22Rv1 (cell line): ENCODE results near the gene USH2A.

Experiments used
- CTCF ChIP-seq: fragments of 450-650 bp; IDR thresholded peaks from 2 replicates; pipeline ENCODE4 v1.5.1; 2017; ENCODE audit warnings: mild to moderate bottlenecking
- ZFX ChIP-seq: fragments of 450-650 bp; IDR thresholded peaks from 2 replicates; pipeline ENCODE4 v1.6.1; 2017; ENCODE audit warnings: antibody characterized with exemption, borderline replicate concordance

GRCh38 chr1:216054600-216054999, 368.6 kb downstream of the USH2A start:
- TF ChIP-seq CTCF (no peak), ZFX (no peak)
